OCI-LY7 (cell line): ENCODE data around the gene FHOD3.

Source experiments
- CTCF ChIP-seq: fragments of 200-600 bp; sonication (generic); conservative IDR thresholded peaks from 2 replicates; pipeline ENCODE4 v1.5.1; 2014; ENCODE audit warnings: mild to moderate bottlenecking, antibody characterized with exemption, low read length, moderate library complexity, mixed read lengths
- EZH2phosphoT487 ChIP-seq: fragments of 200-600 bp; sonication (generic); IDR thresholded peaks from 2 replicates; pipeline ENCODE4 v1.6.1; 2018; ENCODE audit warnings: low read depth, borderline replicate concordance, mild to moderate bottlenecking, mixed run types, antibody characterized with exemption, low read length, moderate library complexity, mixed read lengths

- TF ChIP-seq CTCF (no peak), EZH2phosphoT487 (no peak)
Observed at GRCh38 chr18:36316246-36316645, 18.7 kb downstream of the FHOD3 start.
